GM19463 (cell line): ENCODE data around the gene NAAA.
A peak's percentile ranks its signal among the peaks of the same experiment; 100 is the strongest.
"Not testable (repeated sequence)": the region's sequence is repeated elsewhere in the genome, so short reads cannot be mapped to it uniquely, and the experiment has no call there.

Source experiments
- ATAC-seq: cut with Tn5 transposase; IDR thresholded peaks from one replicate; pipeline ENCODE4 v1.9.1; 2021; ENCODE audit warnings: mild to moderate bottlenecking, moderate library complexity; ENCODE audit not compliant: unreplicated experiment

NAAA gene

GRCh38 chr4:75940692-75941253, at the start of gene NAAA:
Gene NAAA, minus strand, starts transcription at chr4:75941013. Its CDS starts 64 bp downstream, at chr4:75940949.
- ATAC-seq: peak; percentile 88

GRCh38 chr4:75989846-75990528, 49.2 kb upstream of the NAAA start:
- ATAC-seq: no peak

GRCh38 chr4:75985116-75985515, 44.3 kb upstream of the NAAA start:
- ATAC-seq: no peak

- no peak for ATAC-seq
Observed at GRCh38 chr4:75980576-75980975, 39.8 kb upstream of the NAAA start.

GRCh38 chr4:75976177-75976576, 35.4 kb upstream of the NAAA start:
- no peak for ATAC-seq

- no peak for ATAC-seq
Observed at GRCh38 chr4:75973766-75974165, 33.0 kb upstream of the NAAA start.

- no peak for ATAC-seq
Observed at GRCh38 chr4:75968084-75968483, 27.3 kb upstream of the NAAA start.

GRCh38 chr4:75963558-75963957, 22.7 kb upstream of the NAAA start:
- no peak for ATAC-seq

- ATAC-seq: not testable (repeated sequence)
Observed at GRCh38 chr4:75962072-75962471, 21.3 kb upstream of the NAAA start.

GRCh38 chr4:75958546-75958945, 17.7 kb upstream of the NAAA start:
- ATAC-seq: not testable (repeated sequence)

GRCh38 chr4:75954811-75955210, 14.0 kb upstream of the NAAA start:
- not testable (repeated sequence) for ATAC-seq

GRCh38 chr4:75953509-75953908, 12.7 kb upstream of the NAAA start:
- no peak for ATAC-seq

- ATAC-seq: no peak
Observed at GRCh38 chr4:75950213-75950815, 9.5 kb upstream of the NAAA start.

GRCh38 chr4:75948822-75949444, 8.1 kb upstream of the NAAA start:
- ATAC-seq: no peak

GRCh38 chr4:75939890-75940691, 722 bp downstream of the NAAA start:
- peak; percentile 49 for ATAC-seq

- ATAC-seq: no peak
Observed at GRCh38 chr4:75935628-75936027, 5.2 kb downstream of the NAAA start.

GRCh38 chr4:75930152-75930551, 10.7 kb downstream of the NAAA start:
- no peak for ATAC-seq

GRCh38 chr4:75924916-75925315, 15.9 kb downstream of the NAAA start:
- ATAC-seq: not testable (repeated sequence)

GRCh38 chr4:75924309-75924827, 16.4 kb downstream of the NAAA start:
- no peak for ATAC-seq

- ATAC-seq: no peak
Observed at GRCh38 chr4:75922588-75922987, 18.2 kb downstream of the NAAA start.

GRCh38 chr4:75921910-75922309, 18.9 kb downstream of the NAAA start:
- ATAC-seq: no peak
